NCI-H510A (cell line): Measurements from ENCODE around the gene RHOBTB3.

Source experiments
- DNase-seq: peaks from one replicate; lab custom pipeline; 2025; lab: John Stamatoyannopoulos, UW

Gene RHOBTB3

DNA sequence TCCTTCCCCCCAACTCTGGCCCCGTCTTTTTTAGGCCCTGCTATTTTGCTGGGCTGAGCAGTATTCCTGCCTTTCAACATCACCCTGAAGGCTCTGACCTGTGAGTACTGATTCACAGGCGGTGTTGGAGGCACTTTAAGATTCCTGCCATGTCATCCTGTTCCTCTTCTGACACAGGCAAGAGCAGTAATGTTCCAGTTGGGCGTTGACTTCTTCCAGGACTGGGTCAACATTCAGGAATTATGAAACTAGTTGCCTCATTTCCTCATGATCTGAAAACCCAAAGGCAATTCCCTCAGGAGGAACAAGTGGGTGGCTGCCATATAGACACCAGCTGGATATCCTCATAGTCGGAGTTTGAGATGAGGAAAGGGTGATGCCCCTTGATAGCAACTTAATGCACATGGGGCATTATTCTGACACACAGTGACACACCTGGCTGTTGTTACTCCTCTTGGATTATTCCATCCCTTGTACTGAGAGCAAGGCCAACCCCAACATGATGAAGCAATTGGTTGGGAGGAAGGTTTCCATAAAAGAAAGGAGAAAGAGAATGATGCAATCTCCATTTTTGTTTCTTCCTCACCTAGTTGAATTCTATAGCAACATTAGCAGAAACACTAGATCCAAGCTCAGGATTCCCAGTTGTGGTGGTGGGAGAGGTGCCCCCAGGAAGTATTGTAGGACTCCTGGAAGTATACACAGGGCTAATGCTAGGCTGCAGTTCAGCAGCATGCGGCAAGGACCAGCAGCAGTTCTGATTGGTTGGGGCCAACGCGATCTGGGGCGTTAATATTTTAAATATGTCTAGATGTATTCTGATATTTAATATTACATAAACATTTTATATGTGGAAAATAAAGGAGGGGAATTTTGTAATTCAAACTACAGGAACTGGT lies 111.0 kb downstream of the RHOBTB3 start:
- DNase-seq = no peak

DNA sequence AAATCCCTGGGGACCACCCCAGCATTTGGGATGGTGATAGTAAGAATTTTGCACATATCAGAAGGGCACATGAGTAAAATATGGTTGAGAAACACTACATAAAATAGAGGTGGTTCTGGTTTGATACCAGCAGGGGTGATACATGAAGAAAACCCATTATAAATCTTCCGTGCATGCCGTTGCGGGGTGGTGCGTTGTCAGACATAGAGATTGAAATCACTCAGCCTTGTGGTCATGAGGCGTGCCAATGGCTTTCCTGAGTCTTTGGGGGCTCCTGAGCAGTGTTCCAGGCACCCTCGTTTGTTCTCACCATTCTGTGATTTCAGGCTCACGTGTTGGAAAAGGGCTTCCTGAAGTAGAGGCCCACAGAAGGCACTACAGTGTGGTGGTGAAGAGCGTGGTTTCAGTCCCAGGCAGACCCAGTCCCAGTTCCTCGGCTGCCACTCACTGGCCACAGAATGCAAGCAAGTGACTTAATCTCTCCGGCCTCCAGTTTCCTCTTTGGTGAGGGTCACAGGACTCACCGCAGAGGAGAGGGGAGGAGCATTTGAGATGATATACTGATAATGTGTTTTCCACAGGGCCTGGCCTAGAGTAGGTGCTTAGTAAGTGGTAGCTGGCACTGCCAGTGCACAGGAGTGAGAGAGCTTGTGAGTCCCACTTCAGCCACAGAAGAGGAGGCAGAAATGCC lies 111.9 kb downstream of the RHOBTB3 start:
- DNase-seq = no peak

DNA sequence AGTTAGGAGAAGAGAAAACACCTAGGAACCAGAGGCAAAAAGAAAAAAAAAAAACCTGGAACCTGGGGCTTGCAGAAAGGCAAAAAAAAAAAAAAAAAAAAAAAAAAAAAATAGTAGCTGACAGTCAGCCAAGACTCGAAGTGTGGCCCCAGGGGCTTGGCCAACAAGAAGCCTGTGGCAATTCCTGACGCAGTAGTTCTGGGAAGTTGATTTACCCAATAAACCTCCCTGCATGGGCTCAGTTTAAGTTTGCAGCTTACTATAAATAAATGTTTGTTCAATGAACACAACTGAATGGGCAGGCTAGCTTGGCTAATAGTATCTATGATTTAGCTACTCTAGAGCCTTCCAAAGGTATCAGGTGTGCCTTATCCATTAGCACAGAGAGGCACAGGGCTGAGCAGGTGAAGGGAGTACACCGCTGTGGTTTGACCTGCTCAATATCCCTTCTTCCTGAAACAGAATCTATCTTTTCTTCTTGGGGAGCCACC lies 112.6 kb downstream of the RHOBTB3 start:
- DNase-seq = no peak

- no peak for DNase-seq
Observed at GRCh38 chr5:95845391-95845790, 114.3 kb downstream of the RHOBTB3 start.
